ENCODE measurements around the gene LILRA5.

GRCh38 chr19:54337858-54338230 is 24.9 kb upstream of the LILRA5 start:
- TF ChIP-seq EZH2 (IDR thresholded peaks at IDR 0.05; ENCODE audit: borderline replicate concordance, insufficient read depth, low read depth, low read length, poor library complexity, severe bottlenecking) (no peak), CTCF (IDR thresholded peaks at IDR 0.05) (no peak)
